Gastrocnemius medialis (tissue), 4 donors: ENCODE data around the gene GDF10. TPM values are rescaled to one million over a fixed set of nuclear protein-coding genes. Genes with fewer than 3 reads are reported as not detected.

Experiments
- ATAC-seq, 2 donors: fragments of 150-250 bp; one replicate each; pipeline ENCODE4 v1.9.1; 2016
- DNase-seq, 2 donors: peaks; one replicate each; pipeline ENCODE4 v3.0.0-alpha.2; 2019
- H3K27ac ChIP-seq, 4 donors: fragments of 200-600 bp; sonication (generic); 1 replicate in 1 of 4; 2 replicates in 3 of 4; pipeline ENCODE4 v1.5.1; 2016 to 2018; ENCODE audit warnings: mild to moderate bottlenecking in 2 of 4, moderate library complexity in 1 of 4
- H3K27me3 ChIP-seq, 3 donors: fragments of 200-600 bp; sonication (generic) in 2 of 3; 1 replicate in 1 of 3; 2 replicates in 2 of 3; pipeline versions ENCODE4 v1.5.1 to v1.6.0; 2016 to 2019; ENCODE audit warnings: mild to moderate bottlenecking in 1 of 3, moderate library complexity in 1 of 3
- H3K36me3 ChIP-seq, 2 donors: fragments of 200-600 bp; sonication (generic) in 1 of 2; one replicate each; pipeline ENCODE4 v1.5.1; 2017 to 2018
- H3K4me1 ChIP-seq, 2 donors: fragments of 200-600 bp; sonication (generic) in 1 of 2; one replicate each; pipeline ENCODE4 v1.5.1; 2016 to 2017; ENCODE audit warnings: mild to moderate bottlenecking in 2 of 2
- H3K4me3 ChIP-seq, 4 donors: fragments of 200-600 bp; sonication (generic) in 3 of 4; 1 replicate in 1 of 4; 2 replicates in 3 of 4; pipeline ENCODE4 v1.5.1; 2016 to 2019; ENCODE audit warnings: mild to moderate bottlenecking in 2 of 4
- H3K9me3 ChIP-seq, 3 donors: fragments of 200-600 bp; sonication (generic) in 2 of 3; 1 replicate in 1 of 3; 2 replicates in 2 of 3; pipeline ENCODE4 v1.5.1; 2016 to 2019
- CTCF ChIP-seq, 5 experiments: fragments of 450-650 bp in 3 of 5; fragments of 200-600 bp in 2 of 5; sonication (generic) in 2 of 5; IDR thresholded peaks in 4 of 5; conservative IDR thresholded peaks in 1 of 5; 1 replicate in 4 of 5; 2 replicates in 1 of 5; pipeline ENCODE4 v1.5.1; 2016 to 2019; ENCODE audit warnings: antibody characterized with exemption in 5 of 5, mild to moderate bottlenecking in 3 of 5, moderate library complexity in 3 of 5
- POLR2A ChIP-seq, 2 donors: fragments of 450-650 bp; IDR thresholded peaks; one replicate each; pipeline ENCODE4 v1.6.1; 2017; ENCODE audit warnings: antibody characterized with exemption in 2 of 2, mild to moderate bottlenecking in 2 of 2, moderate library complexity in 2 of 2
- in situ Hi-C, 4 donors: fragments of 200-750 bp; cut with MboI; loops; one replicate each; pipeline versions ENCODE4 v1.15.0 to v1.8.0; 2017; ENCODE audit warnings: low sequenced_read_pairs in 4 of 4
- intact Hi-C: fragments of 100-400 bp; cut with DNase I; formaldehyde crosslinking; loops from one replicate; pipeline ENCODE4 v1.15.1; 2023; ENCODE audit warnings: low total_unique reads
- total RNA-seq, 4 donors: library from RNA; depleted of rRNA; stranded (reverse); fragments of >200 nt; gene quantifications; one replicate each; pipeline versions ENCODE4 v1.1.0 to v1.2.3, GENCODE V29; 2016

The GDF10 gene
- total RNA-seq, 4 donors from 2014 or later: 0.20 to 0.72 (median 0.36) TPM

GRCh38 chr10:47354900-47355299 is 54.9 kb downstream of the GDF10 start:
- Histone ChIP-seq H3K9me3 (no peaks in the 10 kb centered on the region), H3K27me3 (no peaks in the 10 kb centered on the region), H3K4me3 (no peak overlapping the region), H3K27ac (no peak overlapping the region), H3K4me1 (no peaks in the 10 kb centered on the region), H3K36me3 (no peaks in the 10 kb centered on the region)
- intact Hi-C loops: no loop called here
- ATAC-seq (no peak), DNase-seq (no peak)
- TF ChIP-seq POLR2A (IDR thresholded peaks at IDR 0.05): no peak
- no peak for TF ChIP-seq CTCF (IDR thresholded peaks at IDR 0.05 in 4 of 5, conservative IDR thresholded peaks at IDR 0.05 in 1 of 5)
- in situ Hi-C loops: no loop called here

- intact Hi-C loops (no loop called here), in situ Hi-C loops (no loop called here)
- Histone ChIP-seq H3K4me3 (no peak overlapping the region), H3K27ac (no peak overlapping the region), H3K4me1 (peaks cover 0 to 11% of the 10 kb centered on the region in 2 donors), H3K36me3 (no peaks in the 10 kb centered on the region), H3K27me3 (no peaks in the 10 kb centered on the region), H3K9me3 (no peaks in the 10 kb centered on the region)
- no peak for TF ChIP-seq POLR2A (IDR thresholded peaks at IDR 0.05)
- no peak for TF ChIP-seq CTCF (IDR thresholded peaks at IDR 0.05 in 4 of 5, conservative IDR thresholded peaks at IDR 0.05 in 1 of 5)
- no peak for ATAC-seq
- DNase-seq: no peak
Observed at GRCh38 chr10:47356708-47357107, 56.7 kb downstream of the GDF10 start.

DNA sequence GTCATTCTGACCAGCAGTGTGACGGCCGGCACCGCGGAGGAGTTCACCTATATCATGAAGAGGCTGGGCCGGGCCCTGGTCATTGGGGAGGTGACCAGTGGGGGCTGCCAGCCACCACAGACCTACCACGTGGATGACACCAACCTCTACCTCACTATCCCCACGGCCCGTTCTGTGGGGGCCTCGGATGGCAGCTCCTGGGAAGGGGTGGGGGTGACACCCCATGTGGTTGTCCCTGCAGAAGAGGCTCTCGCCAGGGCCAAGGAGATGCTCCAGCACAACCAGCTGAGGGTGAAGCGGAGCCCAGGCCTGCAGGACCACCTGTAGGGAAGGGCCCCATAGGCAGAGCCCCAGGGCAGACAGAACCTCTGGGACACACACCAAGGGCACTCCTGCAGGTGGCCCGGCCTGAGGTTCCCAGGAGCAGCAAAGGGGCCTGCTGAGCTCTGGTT is 57.2 kb downstream of the GDF10 start:
- H3K27me3 ChIP-seq: no peaks in the 10 kb centered on the region
- in situ Hi-C loops (no loop called here), intact Hi-C loops (no loop called here)
- ATAC-seq (no peak), DNase-seq (no peak)
- H3K4me3 ChIP-seq: no peak overlapping the region
- peaks cover 0 to 11% of the 10 kb centered on the region in 2 donors for H3K4me1 ChIP-seq
- no peak for TF ChIP-seq POLR2A (IDR thresholded peaks at IDR 0.05)
- no peak for TF ChIP-seq CTCF (IDR thresholded peaks at IDR 0.05 in 4 of 5, conservative IDR thresholded peaks at IDR 0.05 in 1 of 5)
- H3K27ac ChIP-seq: no peak overlapping the region
- H3K9me3 ChIP-seq: no peaks in the 10 kb centered on the region
- H3K36me3 ChIP-seq: no peaks in the 10 kb centered on the region

DNA sequence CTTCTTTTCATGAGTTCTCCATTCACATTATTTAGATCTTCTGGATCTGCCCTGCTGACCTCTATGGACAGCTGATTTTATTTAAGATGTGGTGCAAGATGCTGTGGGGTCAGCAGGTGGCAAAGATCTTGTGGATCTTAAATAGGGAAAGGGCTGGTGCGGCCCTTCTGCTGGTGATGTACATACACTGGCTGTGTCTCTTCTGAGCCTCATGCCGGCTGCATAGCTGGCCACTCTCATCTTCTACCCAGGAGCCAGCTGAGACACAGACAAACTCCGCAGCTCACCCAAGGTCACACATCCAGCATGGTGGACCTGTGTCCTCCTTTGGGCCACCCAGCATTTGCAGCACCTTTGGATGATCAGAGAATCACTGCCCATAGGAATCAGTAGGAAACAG is 57.9 kb downstream of the GDF10 start:
- H3K9me3 ChIP-seq: no peaks in the 10 kb centered on the region
- H3K4me1 ChIP-seq: peaks cover 0 to 11% of the 10 kb centered on the region in 2 donors
- H3K4me3 ChIP-seq: no peak overlapping the region
- no peak for DNase-seq
- intact Hi-C loops: no loop called here
- H3K36me3 ChIP-seq: no peaks in the 10 kb centered on the region
- no peaks in the 10 kb centered on the region for H3K27me3 ChIP-seq
- H3K27ac ChIP-seq: no peak overlapping the region
- TF ChIP-seq CTCF (IDR thresholded peaks at IDR 0.05 in 4 of 5, conservative IDR thresholded peaks at IDR 0.05 in 1 of 5) (no peak), POLR2A (IDR thresholded peaks at IDR 0.05) (no peak)
- no peak for ATAC-seq
- in situ Hi-C loops: no loop called here

DNA sequence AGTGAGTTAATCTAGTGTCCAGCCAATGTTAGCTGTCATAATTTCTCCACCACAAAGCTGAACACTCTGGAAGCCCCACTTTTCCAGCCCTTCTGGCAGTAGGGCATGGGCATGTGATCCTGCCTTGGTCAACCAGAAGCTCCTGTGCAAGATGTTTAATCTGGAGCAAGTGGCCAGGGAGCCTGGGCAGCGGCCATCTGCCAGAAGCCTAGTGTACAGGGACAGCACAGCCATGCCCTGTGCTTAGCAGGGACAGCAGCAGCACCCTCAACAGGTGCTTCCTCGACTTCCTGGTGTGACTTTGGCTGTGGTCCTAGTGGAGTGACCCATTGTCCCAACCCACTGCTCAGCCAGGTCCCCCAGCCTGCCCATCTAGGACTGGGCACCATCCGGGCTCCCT is 58.5 kb downstream of the GDF10 start:
- Histone ChIP-seq H3K36me3 (no peaks in the 10 kb centered on the region), H3K27ac (no peak overlapping the region), H3K9me3 (no peaks in the 10 kb centered on the region), H3K4me3 (no peak overlapping the region), H3K27me3 (no peaks in the 10 kb centered on the region), H3K4me1 (peaks cover 0 to 11% of the 10 kb centered on the region in 2 donors)
- TF ChIP-seq CTCF (IDR thresholded peaks at IDR 0.05 in 4 of 5, conservative IDR thresholded peaks at IDR 0.05 in 1 of 5): no peak
- TF ChIP-seq POLR2A (IDR thresholded peaks at IDR 0.05): no peak
- ATAC-seq (no peak), DNase-seq (no peak)
- in situ Hi-C loops (no loop called here), intact Hi-C loops (no loop called here)
